ENCODE data around the gene C10orf105.
A peak's percentile ranks its signal among the peaks of the same experiment; 100 is the strongest.

Gene C10orf105

DNA sequence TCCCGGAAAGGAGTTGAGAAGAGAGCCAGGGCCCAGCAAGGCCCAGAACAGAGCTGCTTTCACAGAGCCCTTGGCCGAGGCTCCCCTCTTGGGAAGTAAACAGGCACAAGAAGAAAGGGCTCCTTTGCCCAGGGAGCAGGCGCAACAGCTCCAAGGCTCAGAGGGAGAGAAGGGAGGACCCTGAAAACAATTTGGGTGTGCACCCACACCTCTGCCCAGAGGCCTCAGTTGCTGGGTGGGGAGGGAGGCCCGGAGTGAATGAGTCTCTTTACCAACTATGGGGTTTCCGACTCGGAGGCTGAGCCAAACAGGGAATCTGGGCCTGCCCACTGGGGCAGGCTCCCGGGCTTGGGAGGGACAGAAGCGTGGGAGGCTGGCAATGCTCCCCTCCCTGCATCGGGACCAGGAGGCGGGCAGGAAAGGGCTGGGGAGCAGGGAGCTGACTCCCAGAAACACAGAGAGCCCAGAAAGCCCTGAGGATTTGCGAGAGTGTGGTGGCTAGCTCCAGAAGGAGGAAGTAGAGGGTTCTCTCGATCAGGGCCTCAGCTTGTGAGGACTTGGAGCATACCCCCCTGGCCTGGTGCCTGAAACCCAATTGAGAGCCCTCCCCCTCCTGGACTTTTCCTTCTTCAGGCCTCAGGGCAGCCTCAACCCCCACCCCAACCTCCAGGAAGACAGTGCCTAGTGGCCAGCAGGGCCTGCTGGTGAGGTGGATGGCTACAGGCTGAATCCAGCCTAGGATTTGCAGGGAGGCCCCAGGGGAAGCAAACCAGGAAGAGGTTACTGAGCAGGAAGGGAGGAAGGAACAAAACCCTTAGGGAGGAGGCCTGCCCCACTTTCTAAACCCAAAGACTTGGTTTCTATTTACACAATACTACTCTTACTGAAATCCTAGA, 6.2 kb downstream of the C10orf105 start:
- no peak for DNase-seq (ENCODE audit: low spot score)
- H3K4me3 ChIP-seq (ENCODE audit: severe bottlenecking), result no peak overlapping the region

DNA sequence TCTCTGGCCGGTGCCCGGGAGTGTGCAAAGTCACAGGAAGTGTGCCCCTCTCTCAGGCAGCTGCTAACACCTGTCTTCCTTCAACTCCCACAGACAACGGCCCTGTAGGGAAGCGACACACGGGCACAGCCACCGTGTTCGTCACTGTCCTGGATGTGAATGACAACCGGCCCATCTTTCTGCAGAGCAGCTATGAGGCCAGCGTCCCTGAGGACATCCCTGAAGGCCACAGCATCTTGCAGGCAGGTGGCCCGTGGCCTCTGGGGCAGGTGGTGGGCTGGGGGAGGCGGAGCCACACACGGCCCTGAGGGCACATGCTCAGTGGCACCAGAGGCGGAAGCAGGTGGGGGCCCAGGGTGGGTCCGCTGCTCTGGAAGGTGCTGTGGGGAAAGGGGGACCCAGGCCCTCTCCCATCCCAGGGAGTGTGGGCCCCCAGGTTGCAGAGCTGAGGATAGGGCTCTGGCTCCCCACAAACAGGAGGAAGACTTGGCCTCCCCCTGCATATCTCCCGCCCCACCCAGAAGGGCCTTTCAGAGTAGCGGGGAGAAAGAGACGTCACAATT, 6.9 kb downstream of the C10orf105 start:
- TF ChIP-seq, protein P1, sequence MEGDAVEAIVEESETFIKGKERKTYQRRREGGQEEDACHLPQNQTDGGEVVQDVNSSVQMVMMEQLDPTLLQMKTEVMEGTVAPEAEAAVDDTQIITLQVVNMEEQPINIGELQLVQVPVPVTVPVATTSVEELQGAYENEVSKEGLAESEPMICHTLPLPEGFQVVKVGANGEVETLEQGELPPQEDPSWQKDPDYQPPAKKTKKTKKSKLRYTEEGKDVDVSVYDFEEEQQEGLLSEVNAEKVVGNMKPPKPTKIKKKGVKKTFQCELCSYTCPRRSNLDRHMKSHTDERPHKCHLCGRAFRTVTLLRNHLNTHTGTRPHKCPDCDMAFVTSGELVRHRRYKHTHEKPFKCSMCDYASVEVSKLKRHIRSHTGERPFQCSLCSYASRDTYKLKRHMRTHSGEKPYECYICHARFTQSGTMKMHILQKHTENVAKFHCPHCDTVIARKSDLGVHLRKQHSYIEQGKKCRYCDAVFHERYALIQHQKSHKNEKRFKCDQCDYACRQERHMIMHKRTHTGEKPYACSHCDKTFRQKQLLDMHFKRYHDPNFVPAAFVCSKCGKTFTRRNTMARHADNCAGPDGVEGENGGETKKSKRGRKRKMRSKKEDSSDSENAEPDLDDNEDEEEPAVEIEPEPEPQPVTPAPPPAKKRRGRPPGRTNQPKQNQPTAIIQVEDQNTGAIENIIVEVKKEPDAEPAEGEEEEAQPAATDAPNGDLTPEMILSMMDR (IDR thresholded peaks at IDR 0.05; ENCODE audit: poor library complexity, severe bottlenecking), result no peak
- Histone ChIP-seq H3K27ac (ENCODE audit: poor library complexity, severe bottlenecking) (no peak overlapping the region), H3K36me3 (ENCODE audit: low read depth) (no peaks in the 10 kb centered on the region), H3K27me3 (ENCODE audit: insufficient read depth, poor library complexity, severe bottlenecking) (no peaks in the 10 kb centered on the region), H3K4me3 (ENCODE audit: severe bottlenecking) (no peak overlapping the region), H3K9me3 (ENCODE audit: severe bottlenecking) (no peaks in the 10 kb centered on the region), H3K4me1 (ENCODE audit: insufficient read depth, poor library complexity, severe bottlenecking) (peaks cover 12% of the 10 kb centered on the region)
- ATAC-seq (ENCODE audit: low read depth) (no peak), DNase-seq (ENCODE audit: low spot score) (no peak)

More for the DNA sequence above, 6.2 kb downstream of the C10orf105 start:
- peak; percentile 70 for ATAC-seq (ENCODE audit: low read depth)
- Histone ChIP-seq H3K4me1 (ENCODE audit: insufficient read depth, poor library complexity, severe bottlenecking) (peaks cover 12% of the 10 kb centered on the region), H3K36me3 (ENCODE audit: low read depth) (no peaks in the 10 kb centered on the region), H3K27me3 (ENCODE audit: insufficient read depth, poor library complexity, severe bottlenecking) (no peaks in the 10 kb centered on the region), H3K9me3 (ENCODE audit: severe bottlenecking) (no peaks in the 10 kb centered on the region), H3K27ac (ENCODE audit: poor library complexity, severe bottlenecking) (peak overlapping the region; percentile 24)
- TF ChIP-seq, protein P1 (IDR thresholded peaks at IDR 0.05; ENCODE audit: poor library complexity, severe bottlenecking), result no peak

DNA sequence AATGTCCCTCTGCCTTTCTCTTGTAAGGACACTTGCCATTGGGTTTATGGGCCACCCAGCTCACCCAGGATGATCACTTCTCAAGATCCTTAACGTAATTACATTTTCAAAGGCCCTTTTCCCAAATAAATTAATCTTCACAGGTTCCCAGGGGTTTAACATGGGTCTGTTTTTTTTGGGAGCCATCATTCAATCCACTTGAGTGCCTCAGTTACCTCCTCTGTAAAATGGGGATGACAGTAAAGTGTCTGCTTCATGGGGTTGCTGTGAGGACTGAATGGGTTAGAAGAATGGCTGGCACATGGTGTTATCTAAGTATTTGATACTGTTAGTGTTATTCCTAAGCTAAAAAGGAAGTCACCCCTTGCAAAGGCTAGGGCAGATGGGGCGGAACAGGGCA, 7.4 kb downstream of the C10orf105 start:
- no peak for DNase-seq (ENCODE audit: low spot score)
- H3K4me3 ChIP-seq (ENCODE audit: severe bottlenecking), result no peak overlapping the region
- H3K4me1 ChIP-seq (ENCODE audit: insufficient read depth, poor library complexity, severe bottlenecking), result peaks cover 12% of the 10 kb centered on the region
- H3K9me3 ChIP-seq (ENCODE audit: severe bottlenecking), result no peaks in the 10 kb centered on the region
- H3K36me3 ChIP-seq (ENCODE audit: low read depth), result no peaks in the 10 kb centered on the region
- TF ChIP-seq, protein P1 (IDR thresholded peaks at IDR 0.05; ENCODE audit: poor library complexity, severe bottlenecking), result no peak
- no peak overlapping the region for H3K27ac ChIP-seq (ENCODE audit: poor library complexity, severe bottlenecking)
- H3K27me3 ChIP-seq (ENCODE audit: insufficient read depth, poor library complexity, severe bottlenecking), result no peaks in the 10 kb centered on the region
- no peak for ATAC-seq (ENCODE audit: low read depth)

DNA sequence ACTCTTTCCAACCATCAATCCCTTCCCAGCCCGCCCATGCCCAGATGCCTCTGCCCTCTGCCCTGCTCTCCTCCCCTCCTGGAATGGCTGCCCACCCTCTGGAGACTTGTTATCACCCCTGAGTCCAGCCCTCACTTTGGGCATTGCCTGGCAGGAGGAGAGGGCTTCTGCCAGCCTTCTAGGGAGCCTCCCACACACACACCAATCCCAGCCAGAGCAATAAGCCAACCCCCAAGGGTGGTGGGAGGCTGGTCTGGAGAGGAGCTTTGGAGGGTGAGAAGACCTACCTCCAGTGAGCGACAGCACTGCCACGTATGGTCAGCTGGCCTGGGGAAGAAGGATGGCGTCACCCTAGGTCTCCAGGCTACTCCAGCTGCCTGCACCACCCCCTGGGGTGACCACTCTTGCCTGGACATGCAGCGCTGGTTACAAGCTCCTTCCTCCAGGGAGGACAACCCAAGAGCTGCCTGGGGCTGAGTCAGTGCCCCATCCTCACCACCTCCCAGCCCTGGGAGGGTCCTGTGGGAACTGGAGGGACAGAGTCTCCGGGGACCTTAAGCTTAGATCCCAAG, 8.4 kb downstream of the C10orf105 start:
- peaks cover 12% of the 10 kb centered on the region for H3K4me1 ChIP-seq (ENCODE audit: insufficient read depth, poor library complexity, severe bottlenecking)
- no peak overlapping the region for H3K4me3 ChIP-seq (ENCODE audit: severe bottlenecking)
- TF ChIP-seq, protein P1 (IDR thresholded peaks at IDR 0.05; ENCODE audit: poor library complexity, severe bottlenecking), result no peak
- no peaks in the 10 kb centered on the region for H3K9me3 ChIP-seq (ENCODE audit: severe bottlenecking)
- H3K36me3 ChIP-seq (ENCODE audit: low read depth), result no peaks in the 10 kb centered on the region
- H3K27ac ChIP-seq (ENCODE audit: poor library complexity, severe bottlenecking), result no peak overlapping the region
- DNase-seq (ENCODE audit: low spot score), result no peak
- no peak for ATAC-seq (ENCODE audit: low read depth)
- no peaks in the 10 kb centered on the region for H3K27me3 ChIP-seq (ENCODE audit: insufficient read depth, poor library complexity, severe bottlenecking)

Data from RWPE2 (cell line).